GM13977 (cell line): ENCODE data around the gene THRB.

Source experiments
- DNase-seq: peaks from one replicate; pipeline ENCODE4 v3.0.0; 2012; ENCODE audit warnings: low spot score
- in situ Hi-C: fragments of 300-500 bp; cut with MboI; formaldehyde crosslinking; loops from one replicate; pipeline ENCODE4 v1.12.0; 2022; ENCODE audit warnings: low sequenced_read_pairs, low pct_unique_long_range_greater_than_20kb, mixed read lengths, inconsistent platforms; ENCODE audit not compliant: unreplicated experiment
- TF ChIP-seq, protein P1 (sequence below): IDR thresholded peaks from 2 replicates; pipeline ENCODE4 v1.5.1; 2012; ENCODE audit warnings: mild to moderate bottlenecking, control low read depth; ENCODE audit not compliant: insufficient read depth; ENCODE audit errors: extremely low read depth, missing control alignments

Gene THRB

DNA sequence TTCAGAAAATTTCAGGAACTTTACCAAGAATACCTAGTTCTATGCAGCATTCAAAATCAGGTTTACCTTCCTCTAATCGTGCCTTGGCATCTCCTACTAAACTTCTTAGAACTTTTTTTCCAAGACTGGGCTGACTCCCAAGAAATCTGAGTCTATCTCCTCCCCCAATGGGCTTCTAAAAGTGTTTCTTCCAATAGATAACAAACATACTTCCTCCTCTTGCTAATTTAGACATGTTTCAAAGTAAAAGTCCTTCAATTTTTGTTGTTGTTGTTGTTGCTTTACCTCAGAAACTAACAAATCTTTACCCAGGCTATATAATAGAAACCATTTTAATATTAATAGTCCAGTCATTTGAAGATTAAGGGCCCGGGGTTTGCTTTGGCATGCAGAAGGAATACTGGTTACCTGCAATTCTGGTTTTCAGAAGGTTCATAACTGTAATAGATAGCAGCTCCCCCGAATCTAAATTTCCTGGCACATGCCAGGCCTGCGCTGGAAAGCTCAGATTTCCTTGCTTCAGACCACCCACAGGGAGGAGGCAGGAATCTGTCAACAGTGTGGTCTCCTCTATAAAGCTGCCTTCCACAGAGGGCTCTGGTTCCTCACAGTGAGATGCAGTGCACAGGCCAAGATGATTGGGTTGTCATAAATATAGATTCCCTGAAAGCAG, 188.7 kb downstream of the THRB start:
- TF ChIP-seq, protein P1, sequence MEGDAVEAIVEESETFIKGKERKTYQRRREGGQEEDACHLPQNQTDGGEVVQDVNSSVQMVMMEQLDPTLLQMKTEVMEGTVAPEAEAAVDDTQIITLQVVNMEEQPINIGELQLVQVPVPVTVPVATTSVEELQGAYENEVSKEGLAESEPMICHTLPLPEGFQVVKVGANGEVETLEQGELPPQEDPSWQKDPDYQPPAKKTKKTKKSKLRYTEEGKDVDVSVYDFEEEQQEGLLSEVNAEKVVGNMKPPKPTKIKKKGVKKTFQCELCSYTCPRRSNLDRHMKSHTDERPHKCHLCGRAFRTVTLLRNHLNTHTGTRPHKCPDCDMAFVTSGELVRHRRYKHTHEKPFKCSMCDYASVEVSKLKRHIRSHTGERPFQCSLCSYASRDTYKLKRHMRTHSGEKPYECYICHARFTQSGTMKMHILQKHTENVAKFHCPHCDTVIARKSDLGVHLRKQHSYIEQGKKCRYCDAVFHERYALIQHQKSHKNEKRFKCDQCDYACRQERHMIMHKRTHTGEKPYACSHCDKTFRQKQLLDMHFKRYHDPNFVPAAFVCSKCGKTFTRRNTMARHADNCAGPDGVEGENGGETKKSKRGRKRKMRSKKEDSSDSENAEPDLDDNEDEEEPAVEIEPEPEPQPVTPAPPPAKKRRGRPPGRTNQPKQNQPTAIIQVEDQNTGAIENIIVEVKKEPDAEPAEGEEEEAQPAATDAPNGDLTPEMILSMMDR = no peak
- in situ Hi-C loops = no loop called here
- DNase-seq = no peak

DNA sequence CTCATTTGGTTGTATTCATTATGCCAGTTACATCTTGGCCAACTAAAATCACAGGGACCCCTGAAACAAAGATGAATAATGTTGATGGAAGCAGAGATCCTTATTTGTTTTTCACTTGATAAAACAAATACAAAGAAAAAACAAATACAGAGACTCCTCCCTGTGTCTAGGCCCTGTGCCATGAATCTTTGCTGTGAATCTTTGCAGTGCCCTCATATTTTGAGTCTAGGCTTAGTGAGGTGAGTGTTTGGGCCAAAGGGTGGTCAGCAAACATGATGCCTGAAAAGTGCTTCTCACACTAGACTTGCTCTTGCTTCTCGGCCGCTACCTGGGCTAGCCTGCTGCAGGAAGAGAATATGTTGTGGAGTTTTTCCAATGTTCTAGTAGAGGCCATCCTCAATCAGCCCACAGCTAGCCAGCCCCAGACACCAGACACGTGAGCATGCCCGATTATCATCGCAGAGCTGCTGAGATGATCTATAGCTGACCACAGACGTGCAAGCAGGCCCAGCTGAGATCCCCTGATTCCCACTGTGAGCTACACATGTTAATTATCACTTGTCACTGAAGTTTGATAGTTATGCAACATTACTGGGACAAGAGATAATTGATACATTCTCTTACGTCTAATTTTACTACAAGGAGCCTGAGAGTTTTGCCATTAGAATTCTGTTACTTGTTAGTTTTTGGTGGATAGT, 191.4 kb downstream of the THRB start:
- TF ChIP-seq, protein P1 = no peak
- in situ Hi-C loops = no loop called here
- DNase-seq = no peak

DNA sequence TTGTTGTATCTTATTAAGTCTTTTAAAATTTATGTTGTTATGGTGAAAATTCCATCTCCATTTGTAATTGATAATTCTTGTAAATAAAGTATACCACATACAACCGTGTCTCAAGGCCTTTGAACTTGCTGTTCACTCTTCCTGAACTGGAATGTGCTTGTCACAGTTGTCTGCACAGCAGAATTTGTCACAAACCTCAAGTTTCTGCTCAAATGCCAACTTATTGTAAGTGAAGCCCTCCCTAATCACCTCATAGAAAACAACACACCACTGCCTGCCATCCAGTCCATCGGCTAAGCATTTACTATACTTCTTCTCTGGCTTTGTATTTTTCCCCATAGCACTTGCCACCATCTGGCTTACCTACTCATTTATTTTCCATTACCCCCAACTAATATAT, 192.3 kb downstream of the THRB start:
- TF ChIP-seq, protein P1 = no peak
- in situ Hi-C loops = no loop called here
- DNase-seq = no peak

DNA sequence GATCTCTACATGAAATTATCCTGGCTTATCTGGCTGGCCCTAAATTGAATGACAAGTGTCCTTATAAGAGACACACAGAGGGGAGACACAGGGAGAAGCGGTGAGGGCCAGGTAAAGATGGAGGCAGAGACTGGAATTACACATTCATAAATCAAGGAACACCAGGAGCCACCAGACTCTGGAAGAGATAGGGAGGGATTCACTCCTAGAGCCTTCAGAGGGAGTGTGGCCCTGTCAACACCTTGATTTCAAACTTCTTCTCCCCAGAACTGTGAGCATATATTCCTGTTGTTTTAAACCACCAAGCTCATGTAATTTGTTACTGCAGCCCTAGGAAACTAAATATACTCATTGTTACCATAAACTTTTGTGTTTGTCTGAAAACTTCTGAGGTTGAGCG, 193.7 kb downstream of the THRB start:
- in situ Hi-C loops = no loop called here
- DNase-seq = no peak
- TF ChIP-seq, protein P1 = no peak

DNA sequence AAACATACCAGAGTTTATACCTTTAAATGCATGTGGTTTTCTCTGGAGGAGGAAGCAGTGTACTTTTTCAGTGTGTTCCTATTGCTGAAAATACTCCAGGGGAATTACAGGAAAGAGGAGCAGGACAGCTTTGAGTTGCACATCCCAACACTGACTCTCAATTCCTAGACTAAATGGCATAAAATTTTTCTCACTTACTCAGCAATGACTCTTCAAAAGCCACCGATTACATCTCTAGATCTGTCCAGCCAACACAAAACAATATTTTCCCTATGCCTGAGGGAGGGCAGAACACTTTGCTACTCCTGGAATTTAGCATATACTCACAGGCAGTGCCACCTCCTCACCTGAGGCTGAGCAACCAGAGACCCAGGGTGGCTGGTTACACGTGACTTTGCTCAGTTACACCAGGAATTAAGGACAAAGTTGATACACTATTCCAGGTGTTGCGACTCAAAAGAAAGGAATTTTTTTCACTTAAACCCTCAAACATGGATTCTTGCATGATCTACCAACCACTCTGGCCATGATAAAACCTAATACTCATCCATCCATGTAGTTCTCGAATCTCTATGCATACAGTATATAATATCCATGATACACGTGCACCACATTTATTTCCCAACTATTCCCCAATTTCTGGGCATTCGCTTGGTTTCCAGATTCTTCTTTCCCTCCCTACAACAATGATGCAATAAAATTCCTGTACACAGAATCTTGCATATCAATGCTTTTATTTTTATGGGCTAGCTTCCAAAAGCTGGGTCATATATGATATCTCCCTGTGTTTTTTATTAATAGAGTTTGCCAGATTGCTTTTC, 194.6 kb downstream of the THRB start:
- in situ Hi-C loops = no loop called here
- DNase-seq = no peak
- TF ChIP-seq, protein P1 = no peak

DNA sequence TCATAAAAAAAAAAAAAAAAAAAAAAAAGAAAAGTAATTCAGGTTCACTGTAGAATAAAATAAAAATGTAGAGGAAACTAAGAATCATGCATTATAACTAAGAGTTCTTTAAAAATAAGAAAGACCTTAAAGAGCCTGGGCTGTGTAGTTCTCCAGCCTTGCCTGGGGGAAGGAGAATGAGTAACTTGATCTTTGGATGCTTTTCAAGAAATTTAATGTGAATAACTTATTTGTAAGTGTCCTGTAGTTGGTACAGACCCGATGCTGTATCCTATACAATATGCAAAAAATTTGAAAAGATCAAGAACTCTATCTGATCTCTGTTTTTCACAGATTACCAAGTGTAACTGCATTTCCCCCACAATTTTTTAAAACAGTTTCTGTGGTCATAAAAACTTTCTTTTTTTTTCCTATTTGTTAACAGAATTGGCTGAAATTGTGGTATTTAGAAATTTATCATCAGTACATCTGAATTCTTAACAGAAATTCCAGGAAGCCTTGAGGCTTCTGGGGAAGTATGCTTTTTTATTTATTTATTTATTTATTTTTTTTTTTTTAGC, 195.3 kb downstream of the THRB start:
- DNase-seq = no peak
- TF ChIP-seq, protein P1 = no peak
- in situ Hi-C loops = no loop called here
